NCI-H1105 (cell line): ENCODE measurements around the gene PRDX5.

Experiments used
- DNase-seq: peaks from one replicate; lab custom pipeline; 2025; lab: John Stamatoyannopoulos, UW

The PRDX5 gene

GRCh38 chr11:64290352-64291261 is 27.3 kb upstream of the PRDX5 start:
- no peak for DNase-seq

DNA sequence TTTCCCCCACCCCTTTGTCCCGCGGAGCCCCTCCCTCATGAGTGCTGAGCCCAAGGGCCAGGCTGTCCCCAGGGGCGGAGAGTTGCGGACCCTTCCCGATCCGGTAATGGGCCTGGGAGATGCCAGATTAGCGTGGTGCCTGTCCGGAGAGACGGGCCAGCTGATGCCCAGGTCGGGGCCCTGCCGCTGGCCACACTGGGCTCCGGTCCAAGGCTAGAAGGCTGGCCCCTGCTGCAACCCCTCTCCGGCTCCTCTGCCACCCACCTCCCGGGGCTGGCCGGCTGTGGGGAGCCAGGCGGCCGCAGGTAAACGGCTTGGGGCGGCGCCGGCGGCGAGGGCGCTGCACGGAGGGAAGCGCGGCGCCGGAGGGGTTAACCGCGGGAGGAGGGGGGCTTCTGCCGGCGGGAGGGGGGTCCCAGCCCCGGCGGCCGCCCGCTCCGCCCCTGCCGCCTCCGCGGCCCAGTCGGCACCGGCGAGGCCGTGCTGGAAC is 26.6 kb upstream of the PRDX5 start, which contains the start of gene KCNK4:
TSS of gene KCNK4 (plus strand) at position 41 of the 490 bp plus-strand sequence. CDS start 1,717 bp downstream, outside the sequence.
- no peak for DNase-seq

DNA sequence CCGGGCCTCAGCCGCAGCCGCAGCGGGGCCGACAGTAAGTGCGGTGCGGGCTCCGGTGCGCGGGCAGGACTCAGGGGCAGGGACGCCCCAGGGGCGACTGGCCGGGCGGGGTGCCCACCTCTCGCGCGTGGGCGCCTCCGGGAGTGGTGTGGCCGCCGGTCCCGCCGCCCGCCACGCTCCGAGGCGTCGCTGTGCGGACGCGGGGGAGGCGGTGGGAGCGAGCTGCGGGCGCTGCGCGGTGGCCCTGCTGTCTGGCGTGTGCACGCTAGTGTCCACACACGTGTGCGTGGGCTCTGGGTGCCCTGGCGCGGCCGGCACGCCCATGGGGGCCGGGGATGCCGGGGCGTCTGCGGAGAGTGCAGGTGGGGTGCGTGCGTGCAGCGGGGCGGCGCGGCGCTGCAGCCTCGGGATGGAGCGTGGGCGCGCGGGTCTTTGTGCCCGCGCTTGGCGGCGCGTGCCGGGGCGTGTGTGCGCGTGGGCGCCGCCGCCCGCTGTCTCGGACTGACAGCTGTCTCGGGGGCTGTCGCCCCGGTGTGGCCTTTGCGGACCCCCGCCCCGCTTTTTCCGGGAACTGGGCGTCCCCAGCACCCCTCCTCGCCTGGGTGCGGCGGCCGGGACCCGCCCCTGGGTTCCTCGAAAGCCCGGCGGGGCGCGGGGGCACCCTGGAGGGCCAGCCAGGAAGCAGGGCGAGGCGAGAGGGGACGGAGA is 26.0 kb upstream of the PRDX5 start:
- no peak for DNase-seq

DNA sequence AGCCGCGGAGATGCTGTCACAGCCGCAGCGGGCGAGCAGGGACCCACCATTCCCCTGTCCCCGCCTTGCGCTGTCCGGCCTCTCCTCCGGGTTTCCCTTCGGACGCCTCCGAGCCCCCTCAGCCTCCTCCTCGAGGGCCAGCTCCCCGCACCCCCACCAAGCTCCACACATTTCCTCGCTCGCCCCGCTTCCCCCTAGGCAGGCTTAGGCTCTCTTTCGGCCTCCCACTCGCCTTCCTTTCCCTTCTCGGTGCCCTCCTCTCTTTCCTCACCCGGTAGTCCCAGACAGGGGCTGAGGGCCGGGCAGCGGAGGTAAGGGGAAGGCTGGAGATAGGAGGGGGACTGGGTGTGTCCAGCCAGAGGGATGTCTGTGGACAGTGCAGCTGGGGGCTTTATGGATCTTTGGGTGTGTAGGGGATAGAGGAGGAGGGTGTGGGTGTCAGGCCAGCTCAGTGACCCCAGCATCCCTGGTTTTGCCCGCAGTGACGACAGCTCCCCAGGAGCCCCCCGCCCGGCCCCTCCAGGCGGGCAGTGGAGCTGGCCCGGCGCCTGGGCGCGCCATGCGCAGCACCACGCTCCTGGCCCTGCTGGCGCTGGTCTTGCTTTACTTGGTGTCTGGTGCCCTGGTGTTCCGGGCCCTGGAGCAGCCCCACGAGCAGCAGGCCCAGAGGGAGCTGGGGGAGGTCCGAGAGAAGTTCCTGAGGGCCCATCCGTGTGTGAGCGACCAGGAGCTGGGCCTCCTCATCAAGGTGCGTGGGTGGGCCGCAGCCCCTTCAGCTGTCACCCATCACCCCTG is 25.3 kb upstream of the PRDX5 start:
- no peak for DNase-seq

DNA sequence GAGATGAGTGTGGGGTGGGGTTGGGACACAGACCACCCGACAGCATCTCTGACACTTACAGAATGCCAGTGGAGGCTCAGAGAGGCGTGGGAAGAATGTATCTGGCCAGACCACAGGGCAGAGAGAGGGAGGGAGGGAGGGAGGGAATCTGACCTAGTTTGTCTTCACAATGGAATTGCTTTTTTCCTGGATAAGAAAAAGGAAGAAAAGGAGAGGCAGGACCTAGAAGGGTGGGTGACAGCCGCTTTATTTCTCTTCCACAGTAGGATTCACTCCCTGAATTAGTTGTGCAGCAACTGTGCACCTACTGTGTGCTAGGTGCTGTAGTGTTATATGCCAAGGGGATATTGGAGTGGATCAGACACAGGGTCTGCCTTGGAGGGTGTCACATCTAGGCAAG is 23.1 kb upstream of the PRDX5 start:
- no peak for DNase-seq

DNA sequence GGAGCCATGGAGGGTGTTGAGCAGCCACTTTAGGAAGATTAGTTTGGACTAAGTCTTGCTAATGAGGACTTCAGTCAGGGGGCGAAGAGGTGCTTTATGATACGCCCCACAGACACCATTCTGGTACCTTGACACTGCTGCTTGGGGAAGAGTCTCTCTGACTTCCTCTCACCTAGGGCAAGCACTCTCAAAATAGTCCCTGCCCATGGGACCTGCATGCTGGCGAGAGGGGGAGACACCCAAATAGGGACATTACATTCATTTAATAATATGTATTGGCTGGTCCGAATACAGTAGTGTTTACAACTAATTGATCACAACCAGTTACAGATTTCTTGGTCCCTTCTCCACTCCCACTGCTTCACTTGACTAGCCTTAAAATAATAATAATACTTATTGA is 22.2 kb upstream of the PRDX5 start:
- DNase-seq = no peak

DNA sequence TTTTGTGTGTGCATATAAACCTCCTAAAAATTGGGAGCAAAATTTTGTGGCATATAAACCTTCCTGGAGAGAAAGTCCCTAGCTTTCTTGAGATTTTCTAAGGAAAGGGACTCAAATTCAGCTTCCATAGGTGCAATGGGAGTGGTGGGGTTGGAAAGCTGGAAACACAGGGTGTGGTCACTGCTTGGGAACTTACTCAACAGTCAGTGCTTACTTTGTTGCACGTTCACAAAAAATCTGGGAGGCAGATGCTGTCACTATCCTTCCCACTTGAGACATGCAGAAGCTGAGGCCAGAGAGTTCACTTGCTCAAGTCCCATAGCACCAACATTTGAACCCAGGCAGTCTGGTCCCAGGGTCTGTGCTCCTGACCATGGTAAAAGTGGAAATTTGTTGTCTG is 21.7 kb upstream of the PRDX5 start:
- DNase-seq = no peak

- no peak for DNase-seq
Measured at GRCh38 chr11:64296830-64297698, 20.9 kb upstream of the PRDX5 start.

DNA sequence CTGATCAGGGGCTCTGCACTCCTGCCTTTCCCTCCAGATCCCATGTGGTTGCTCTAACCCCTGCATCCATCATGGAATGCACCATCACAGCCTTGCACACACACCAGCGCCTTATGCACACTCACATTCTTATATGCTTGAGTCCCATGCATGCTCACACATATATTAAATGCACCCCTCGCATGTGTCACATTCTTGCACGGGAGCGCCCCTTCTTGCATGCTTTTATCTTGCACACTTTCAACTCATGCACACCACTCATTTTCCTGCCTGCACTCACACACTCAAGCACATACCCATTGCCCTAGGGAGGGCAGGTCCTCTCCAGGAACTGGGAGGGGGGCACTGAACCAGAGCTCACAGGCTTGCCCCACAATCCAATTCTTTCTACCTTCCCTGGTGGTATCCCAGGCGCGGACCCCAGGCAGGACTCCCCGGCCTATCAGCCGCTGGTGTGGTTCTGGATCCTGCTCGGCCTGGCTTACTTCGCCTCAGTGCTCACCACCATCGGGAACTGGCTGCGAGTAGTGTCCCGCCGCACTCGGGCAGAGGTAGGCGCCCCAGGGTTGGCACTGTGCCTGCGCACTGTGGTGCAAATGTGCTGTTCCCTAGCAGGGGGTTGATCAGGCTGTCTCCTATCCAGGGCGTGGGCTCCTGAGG is 20.1 kb upstream of the PRDX5 start:
- DNase-seq = no peak

- no peak for DNase-seq
Measured at GRCh38 chr11:64298966-64299846, 18.7 kb upstream of the PRDX5 start.

GRCh38 chr11:64299847-64300648 is 17.9 kb upstream of the PRDX5 start, which contains the start of gene CATSPERZ:
Gene CATSPERZ (plus strand): TSS chr11:64300358. CDS start chr11:64300411, 53 bp downstream.
- DNase-seq = peak; percentile 7

- no peak for DNase-seq
Measured at GRCh38 chr11:64303109-64304031, 14.6 kb upstream of the PRDX5 start.

DNA sequence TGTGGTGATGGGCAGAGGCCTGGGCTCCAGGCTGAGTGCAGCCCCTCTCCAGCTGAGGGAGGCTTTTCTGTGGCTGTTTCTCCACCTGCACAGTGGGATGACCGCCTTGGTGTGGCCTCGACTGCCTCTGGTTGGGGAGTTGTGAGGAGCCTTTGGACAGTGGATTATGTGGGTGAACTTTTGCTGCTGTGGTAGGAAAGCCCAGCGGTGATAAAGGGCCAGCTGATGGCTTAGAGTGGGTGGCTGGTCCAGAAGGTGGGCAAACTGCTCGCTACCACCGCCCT is 13.9 kb upstream of the PRDX5 start:
- DNase-seq = no peak

DNA sequence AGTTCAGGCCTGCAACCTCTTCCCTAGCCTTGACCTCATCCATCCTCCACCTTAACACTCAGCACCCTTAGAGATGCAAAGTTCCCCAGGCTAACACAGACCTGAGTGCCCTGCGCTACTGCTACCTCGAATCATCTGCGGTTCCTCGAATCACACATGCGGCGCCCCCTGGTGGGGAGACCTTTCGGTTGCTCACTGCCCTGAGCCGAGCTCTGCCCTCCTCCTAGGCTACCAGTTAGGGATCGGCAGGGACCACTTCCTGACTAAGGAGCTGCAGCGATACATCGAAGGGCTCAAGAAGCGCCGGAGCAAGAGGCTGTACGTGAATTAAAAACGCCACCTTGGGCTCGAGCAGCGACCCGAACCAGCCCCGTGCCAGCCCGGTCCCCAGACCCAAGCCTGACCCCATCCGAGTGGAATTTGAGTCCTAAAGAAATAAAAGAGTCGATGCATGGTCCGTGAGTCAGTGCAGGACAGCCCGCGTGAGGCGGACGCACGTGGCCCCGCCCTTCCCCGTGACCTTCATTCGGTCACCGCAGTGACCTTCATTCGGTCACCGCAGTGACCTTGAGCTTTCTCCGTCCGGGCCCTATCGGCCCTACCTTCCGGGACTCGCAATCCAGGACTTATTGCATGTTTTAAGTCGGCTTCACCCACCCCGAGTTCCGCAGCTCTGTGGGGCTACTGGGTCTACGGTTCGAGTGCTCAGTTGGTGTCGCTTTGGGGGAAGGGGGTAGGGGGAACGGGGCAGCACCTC is 13.4 kb upstream of the PRDX5 start:
- DNase-seq = peak; percentile 90

DNA sequence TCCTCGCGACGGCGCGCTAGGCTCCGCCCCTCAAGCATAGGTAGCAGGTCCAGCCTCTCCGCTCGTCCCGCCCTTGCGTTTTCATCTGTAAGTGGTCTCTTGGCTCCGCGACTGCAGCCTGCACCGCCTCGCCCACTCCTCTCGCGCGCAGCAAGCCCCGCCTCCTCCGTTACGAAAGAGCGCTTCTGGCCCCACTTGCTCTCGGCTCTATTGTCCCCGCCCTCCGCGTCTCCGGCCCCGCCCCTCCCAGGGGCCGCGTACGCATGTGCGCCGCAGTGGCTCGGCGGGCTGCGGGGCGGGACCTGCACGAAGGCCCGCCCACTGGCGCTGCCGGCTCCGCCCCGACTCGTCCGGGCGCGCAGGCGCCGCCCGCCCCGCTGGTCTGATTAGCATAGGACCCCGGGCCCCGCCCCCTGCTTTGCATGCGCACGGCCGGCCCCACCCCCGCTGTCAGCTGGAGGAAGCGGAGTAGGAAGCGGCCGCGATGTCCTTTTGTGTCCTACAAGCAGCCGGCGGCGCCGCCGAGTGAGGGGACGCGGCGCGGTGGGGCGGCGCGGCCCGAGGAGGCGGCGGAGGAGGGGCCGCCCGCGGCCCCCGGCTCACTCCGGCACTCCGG is 12.7 kb upstream of the PRDX5 start, which contains the start of gene ESRRA:
TSS of gene ESRRA (plus strand) at position 450 of the 616 bp plus-strand sequence. CDS start 1,656 bp downstream, outside the sequence.
- peak; percentile 100 for DNase-seq
